PC-3 (cell line): ENCODE measurements around the gene EARS2. TPM values are rescaled to one million over a fixed set of nuclear protein-coding genes. Genes with fewer than 3 reads are reported as not detected.

Experiments
- ATAC-seq: fragments of 200-7000 bp; cut with Tn5 transposase; 2 replicates; pipeline ENCODE4 v1.9.1; 2020; ENCODE audit warnings: mild to moderate bottlenecking, moderate library complexity
- BruUV-seq: library from RNA; stranded (reverse); fragments of 400-500 nt; replicated peaks from 2 replicates; lab custom pipeline; 2021; lab: Mats Ljungman, UMichigan
- CTCF ChIA-PET: fragments of 300-600 bp; sonication (Branson Sonifier 250); formaldehyde crosslinking; loops from one replicate; lab custom pipeline; 2022; ENCODE audit warnings: antibody characterized with exemption; lab: Charles Lee
- POLR2A ChIA-PET: fragments of 300-600 bp; sonication (Branson Sonifier 250); formaldehyde crosslinking; loops from one replicate; lab custom pipeline; 2022; ENCODE audit warnings: antibody characterized with exemption; ENCODE audit not compliant: unreplicated experiment; lab: Charles Lee
- DNase-seq: peaks from one replicate; pipeline ENCODE4 v3.0.0-alpha.2; 2015
- H2AFZ ChIP-seq: fragments of 300-600 bp; sonication (generic); 2 replicates; pipeline ENCODE4 v1.6.0; 2016; ENCODE audit warnings: antibody characterized with exemption, low read length
- H3F3A ChIP-seq: fragments of 300-600 bp; sonication (generic); one replicate; pipeline ENCODE4 v1.6.0; 2017; ENCODE audit warnings: antibody characterized with exemption, low read length, control low read depth, mild to moderate bottlenecking; ENCODE audit not compliant: unreplicated experiment
- H3K27ac ChIP-seq: fragments of 300-600 bp; sonication (generic); 2 replicates; pipeline ENCODE4 v1.5.1; 2016; ENCODE audit warnings: mild to moderate bottlenecking, low read length
- H3K27me3 ChIP-seq: fragments of 300-600 bp; sonication (generic); 2 replicates; pipeline ENCODE4 v1.6.1; 2016; ENCODE audit warnings: low read length, mixed read lengths
- H3K36me3 ChIP-seq: fragments of 300-600 bp; sonication (generic); 2 replicates; pipeline ENCODE4 v1.6.1; 2016; ENCODE audit warnings: low read depth, mixed run types, low read length, mixed read lengths
- H3K4me1 ChIP-seq: fragments of 300-600 bp; sonication (generic); 2 replicates; pipeline ENCODE4 v1.5.1; 2016; ENCODE audit warnings: low read length; ENCODE audit not compliant: insufficient read depth
- H3K4me2 ChIP-seq: fragments of 300-600 bp; sonication (generic); 2 replicates; pipeline ENCODE4 v1.6.0; 2016; ENCODE audit warnings: low read length
- H3K4me3 ChIP-seq: fragments of 300-600 bp; sonication (generic); 2 replicates; pipeline ENCODE4 v1.5.1; 2016; ENCODE audit warnings: mild to moderate bottlenecking, low read length, mixed read lengths
- H3K79me2 ChIP-seq: fragments of 300-600 bp; sonication (generic); 2 replicates; pipeline ENCODE4 v1.6.1; 2017; ENCODE audit warnings: low read length, mixed read lengths
- H3K9ac ChIP-seq: fragments of 300-600 bp; sonication (generic); 2 replicates; pipeline ENCODE4 v1.6.0; 2016; ENCODE audit warnings: mild to moderate bottlenecking, low read length
- H3K9me2 ChIP-seq: fragments of 300-600 bp; sonication (generic); replicated peaks from 2 replicates; pipeline ENCODE4 v1.6.1; 2016; ENCODE audit warnings: mixed run types, low read length, mixed read lengths
- H3K9me3 ChIP-seq: fragments of 300-600 bp; sonication (generic); 2 replicates; pipeline ENCODE4 v1.6.1; 2016; ENCODE audit warnings: low read length, mixed read lengths
- H4K20me1 ChIP-seq: fragments of 300-600 bp; sonication (generic); 2 replicates; pipeline ENCODE4 v1.6.1; 2016; ENCODE audit warnings: low read length, mixed read lengths
- EZH2 ChIP-seq: fragments of 300-600 bp; sonication (generic); IDR thresholded peaks from one replicate; pipeline ENCODE4 v1.6.1; 2017; ENCODE audit warnings: antibody characterized with exemption, mild to moderate bottlenecking, low read length; ENCODE audit not compliant: unreplicated experiment
- EZH2phosphoT487 ChIP-seq: fragments of 300-600 bp; sonication (generic); IDR thresholded peaks from 2 replicates; pipeline ENCODE4 v1.6.1; 2018; ENCODE audit warnings: mild to moderate bottlenecking, antibody characterized with exemption, low read length, borderline replicate concordance
- intact Hi-C: fragments of 100-400 bp; cut with micrococcal nuclease; formaldehyde crosslinking; loops from 2 replicates; pipeline ENCODE4 v1.9.0; 2023
- total RNA-seq: library from RNA; depleted of rRNA; stranded (reverse); fragments of >200 nt; gene quantifications from 2 replicates; pipeline ENCODE4 v1.2.3, GENCODE V29; 2014
- TF ChIP-seq, protein P1 (sequence below): fragments of 300-600 bp; sonication (generic); conservative IDR thresholded peaks from 2 replicates; pipeline ENCODE4 v1.5.1; 2017; ENCODE audit warnings: antibody characterized with exemption, low read depth, mild to moderate bottlenecking, low read length

Gene EARS2
- total RNA-seq, 1 experiment from 2014 or later, result 23.7 TPM

DNA sequence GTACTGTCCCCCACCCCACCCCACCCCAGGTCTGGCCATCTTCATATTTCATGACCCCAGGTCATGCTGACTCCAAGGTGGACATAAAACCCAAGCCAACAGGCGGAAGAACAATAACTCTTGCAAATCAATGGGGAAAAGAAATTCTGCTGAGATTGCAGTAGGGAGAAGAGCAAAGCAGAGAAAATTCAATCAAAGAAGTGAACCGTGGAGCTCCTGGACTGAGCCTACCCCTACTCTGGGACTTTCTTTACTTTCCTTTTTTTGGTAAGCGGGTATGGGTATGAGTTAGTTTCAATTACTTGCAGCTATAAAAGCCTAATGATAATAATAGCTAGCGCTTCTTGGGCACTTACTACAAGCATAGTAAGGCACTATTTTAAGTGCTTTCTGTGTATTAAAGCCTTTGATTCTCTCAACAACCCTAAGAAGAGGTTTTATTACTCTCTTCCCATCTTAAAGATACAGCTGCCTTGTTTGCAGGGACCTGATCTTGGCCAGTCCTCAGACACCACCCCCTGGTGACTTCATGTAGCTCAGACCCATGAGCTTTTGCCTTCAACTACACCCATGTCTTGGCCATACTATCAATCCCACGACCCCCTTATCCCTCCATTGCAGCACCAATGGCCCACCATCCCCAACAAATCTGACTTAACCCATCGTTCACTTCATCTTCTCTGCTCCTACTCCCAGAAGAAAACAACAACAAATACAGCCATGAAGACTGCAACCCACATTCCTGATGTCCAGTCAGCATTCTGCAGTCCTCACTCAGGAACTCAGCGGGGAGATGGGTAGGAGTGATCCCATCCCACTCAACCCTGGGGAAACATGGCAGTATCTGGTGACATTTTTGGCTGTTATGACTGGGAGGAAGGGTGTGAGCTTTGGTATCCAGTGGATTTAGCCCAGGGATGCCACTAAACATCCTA lies 51.2 kb downstream of the EARS2 start:
- no TSS peak for BruUV-seq
- Histone ChIP-seq H3F3A (no peaks in the 10 kb centered on the region), H3K27ac (no peak overlapping the region), H3K9me2 (no peaks in the 10 kb centered on the region), H3K9me3 (no peaks in the 10 kb centered on the region), H3K36me3 (no peaks in the 10 kb centered on the region), H3K4me2 (no peak overlapping the region), H2AFZ (no peak overlapping the region), H4K20me1 (peaks cover 38% of the 10 kb centered on the region), H3K79me2 (peaks cover 84% of the 10 kb centered on the region), H3K4me3 (no peak overlapping the region), H3K9ac (no peak overlapping the region), H3K27me3 (no peaks in the 10 kb centered on the region), H3K4me1 (peaks cover 21% of the 10 kb centered on the region)
- intact Hi-C loops, result no loop called here
- ATAC-seq, result no peak
- DNase-seq, result no peak
- ChIA-PET CTCF (interaction anchor here (2.2 kb wide), 1 partner anchor 71 kb away, joined by 8 read pairs; no protein-coding TSS in a partner anchor), POLR2A (no interaction called here)
- no peak for TF ChIP-seq EZH2

- Histone ChIP-seq H3K9me2 (no peaks in the 10 kb centered on the region), H3K4me1 (peaks cover 21% of the 10 kb centered on the region), H3K27ac (no peak overlapping the region; the same call in 1 of the 2 replicates), H3F3A (no peaks in the 10 kb centered on the region), H3K9ac (no peak overlapping the region), H3K9me3 (no peaks in the 10 kb centered on the region), H3K36me3 (no peaks in the 10 kb centered on the region), H2AFZ (no peak overlapping the region), H3K79me2 (peaks cover 91% of the 10 kb centered on the region), H4K20me1 (peaks cover 38% of the 10 kb centered on the region), H3K27me3 (no peaks in the 10 kb centered on the region), H3K4me2 (no peak overlapping the region), H3K4me3 (no peak overlapping the region)
- DNase-seq, result no peak
- intact Hi-C loops, result no loop called here
- TF ChIP-seq, protein P1, sequence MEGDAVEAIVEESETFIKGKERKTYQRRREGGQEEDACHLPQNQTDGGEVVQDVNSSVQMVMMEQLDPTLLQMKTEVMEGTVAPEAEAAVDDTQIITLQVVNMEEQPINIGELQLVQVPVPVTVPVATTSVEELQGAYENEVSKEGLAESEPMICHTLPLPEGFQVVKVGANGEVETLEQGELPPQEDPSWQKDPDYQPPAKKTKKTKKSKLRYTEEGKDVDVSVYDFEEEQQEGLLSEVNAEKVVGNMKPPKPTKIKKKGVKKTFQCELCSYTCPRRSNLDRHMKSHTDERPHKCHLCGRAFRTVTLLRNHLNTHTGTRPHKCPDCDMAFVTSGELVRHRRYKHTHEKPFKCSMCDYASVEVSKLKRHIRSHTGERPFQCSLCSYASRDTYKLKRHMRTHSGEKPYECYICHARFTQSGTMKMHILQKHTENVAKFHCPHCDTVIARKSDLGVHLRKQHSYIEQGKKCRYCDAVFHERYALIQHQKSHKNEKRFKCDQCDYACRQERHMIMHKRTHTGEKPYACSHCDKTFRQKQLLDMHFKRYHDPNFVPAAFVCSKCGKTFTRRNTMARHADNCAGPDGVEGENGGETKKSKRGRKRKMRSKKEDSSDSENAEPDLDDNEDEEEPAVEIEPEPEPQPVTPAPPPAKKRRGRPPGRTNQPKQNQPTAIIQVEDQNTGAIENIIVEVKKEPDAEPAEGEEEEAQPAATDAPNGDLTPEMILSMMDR, result no peak
- no peak for TF ChIP-seq EZH2
- no peak for TF ChIP-seq EZH2phosphoT487
- POLR2A ChIA-PET, result no interaction called here
- CTCF ChIA-PET, result interaction anchor here (0.9 to 2.2 kb wide), 2 partner anchors 69 to 70 kb away, joined by 6 to 8 read pairs; no protein-coding TSS in a partner anchor
- ATAC-seq, result peak; percentile 33
- BruUV-seq, result no TSS peak
These were observed 51.9 kb downstream of the EARS2 start for GRCh38 chr16:23505180-23505665.

DNA sequence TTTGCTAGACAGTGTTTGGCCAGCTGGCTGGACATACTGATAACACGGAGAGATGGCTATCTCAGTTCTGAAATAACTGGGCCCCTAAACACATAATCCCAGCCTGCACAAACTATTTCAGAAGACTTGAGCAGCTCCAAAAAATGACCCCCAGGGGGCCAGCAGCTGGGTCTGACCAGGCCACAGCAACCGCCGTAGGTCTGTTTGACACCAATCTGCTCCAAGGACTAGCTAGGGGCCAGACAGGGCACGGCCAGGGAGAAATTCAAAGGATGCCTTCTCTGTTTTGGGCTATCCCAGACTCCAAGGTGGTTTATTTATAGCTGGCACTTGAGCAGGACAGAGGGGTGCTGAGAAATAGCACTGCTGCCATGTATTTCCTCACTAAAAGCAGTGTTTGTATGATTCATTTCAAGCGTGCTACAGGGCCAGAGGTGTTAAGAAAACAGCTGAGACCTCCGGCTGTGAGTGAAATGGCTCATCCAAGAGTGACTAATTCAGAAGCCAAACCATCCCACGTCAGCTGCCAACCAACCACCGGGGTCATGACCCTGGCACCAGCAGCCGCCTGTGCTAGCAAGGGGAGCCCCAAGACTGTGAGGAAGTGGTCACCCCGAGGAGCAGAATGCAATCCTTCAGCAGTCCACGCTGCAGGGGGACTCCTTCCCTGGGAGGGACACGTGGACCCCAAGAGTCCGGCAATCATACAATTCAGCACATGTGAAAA lies 52.5 kb downstream of the EARS2 start:
- Histone ChIP-seq H3K27ac (no peak overlapping the region; the same call in 1 of the 2 replicates), H4K20me1 (peaks cover 38% of the 10 kb centered on the region), H3K9me2 (no peaks in the 10 kb centered on the region), H3K4me3 (no peak overlapping the region), H3K4me2 (0 out of 2 replicates have a peak overlapping the region, but pooled peaks have one; percentile 12), H3K27me3 (no peaks in the 10 kb centered on the region), H3K9ac (no peak overlapping the region), H3K4me1 (peaks cover 21% of the 10 kb centered on the region), H3K79me2 (peaks cover 95% of the 10 kb centered on the region), H2AFZ (no peak overlapping the region), H3K36me3 (no peaks in the 10 kb centered on the region), H3F3A (no peaks in the 10 kb centered on the region), H3K9me3 (no peaks in the 10 kb centered on the region)
- peak; percentile 73 for DNase-seq
- CTCF ChIA-PET, result interaction anchor here (0.9 kb wide), 1 partner anchor 68 kb away, joined by 6 read pairs; no protein-coding TSS in a partner anchor
- ATAC-seq, result peak; percentile 77
- POLR2A ChIA-PET, result no interaction called here
- intact Hi-C loops, result no loop called here
- TF ChIP-seq EZH2 (no peak), EZH2phosphoT487 (no peak)
- TF ChIP-seq, protein P1, result no peak
- BruUV-seq, result no TSS peak
